Effector CD8-positive, alpha-beta T cell (primary cell): ENCODE results near the gene LRRN4.

Source experiments
- DNase-seq: peaks from one replicate; lab custom pipeline; 2025; lab: John Stamatoyannopoulos, UW

LRRN4 gene

GRCh38 chr20:6030453-6031080, 23.3 kb downstream of the LRRN4 start:
- no peak for DNase-seq

DNA sequence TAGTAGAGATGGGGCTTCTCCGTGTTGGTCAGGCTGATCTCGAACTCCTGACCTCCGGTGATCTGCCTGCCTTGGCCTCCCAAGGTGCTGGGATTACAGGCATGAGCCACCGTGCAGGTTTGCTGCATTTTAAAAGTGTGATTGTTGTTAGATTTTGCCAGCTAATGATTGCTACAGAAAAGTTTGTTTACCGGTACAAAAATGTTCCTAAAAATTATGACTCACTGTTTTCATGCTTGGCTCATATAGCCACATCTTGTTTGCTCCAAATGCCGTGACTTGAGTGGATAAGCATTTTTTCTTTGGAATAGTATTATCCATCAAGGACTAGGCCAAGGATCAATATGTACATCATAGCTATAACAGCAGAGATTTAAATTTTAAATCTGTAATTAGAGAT, 24.3 kb downstream of the LRRN4 start:
- no peak for DNase-seq

GRCh38 chr20:6028818-6029217, 25.0 kb downstream of the LRRN4 start:
- no peak for DNase-seq

DNA sequence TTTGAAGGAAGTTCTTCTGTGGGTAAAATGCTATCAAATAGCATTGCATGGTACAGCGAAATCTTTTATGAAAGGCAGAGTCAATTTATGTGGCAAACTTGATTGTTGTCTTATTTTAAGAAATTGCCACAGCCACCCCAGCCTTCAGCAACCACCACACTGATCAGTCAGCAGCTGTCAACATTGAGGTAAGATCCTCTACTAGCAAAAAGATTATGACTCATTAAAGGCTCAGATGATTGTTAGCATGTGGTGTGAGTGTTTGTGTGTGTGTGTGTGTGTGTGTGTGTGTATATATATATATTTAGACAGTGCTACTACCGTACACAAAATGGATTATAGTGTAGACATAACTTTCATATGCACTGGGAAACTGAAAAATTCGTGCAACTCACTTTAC, 27.8 kb downstream of the LRRN4 start:
- DNase-seq: no peak

GRCh38 chr20:6024768-6025167, 29.1 kb downstream of the LRRN4 start:
- DNase-seq: no peak

- DNase-seq: no peak
Measured at GRCh38 chr20:6017880-6018279, 36.0 kb downstream of the LRRN4 start.

GRCh38 chr20:6017467-6017866, 36.4 kb downstream of the LRRN4 start:
- no peak for DNase-seq

- DNase-seq: no peak
Measured at GRCh38 chr20:6014957-6015356, 38.9 kb downstream of the LRRN4 start.

DNA sequence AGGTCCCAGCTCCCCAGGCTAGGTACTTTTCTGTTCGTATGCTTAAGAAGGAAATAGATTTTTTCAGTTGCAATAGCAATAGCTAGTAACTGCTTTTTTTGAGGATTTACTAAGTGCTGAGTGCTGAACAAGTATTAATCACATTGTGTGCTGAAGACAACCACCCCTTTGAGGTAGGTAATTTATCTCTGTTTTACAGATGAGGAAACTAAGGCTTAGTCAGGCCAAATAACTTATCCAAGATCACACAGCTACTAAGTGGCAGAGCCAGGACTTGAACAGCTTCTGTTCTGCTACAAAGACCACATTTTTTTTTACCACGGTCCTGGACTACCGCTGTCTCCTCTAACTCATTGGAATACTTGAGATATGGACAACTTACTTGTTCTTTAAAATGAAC, 39.8 kb downstream of the LRRN4 start:
- no peak for DNase-seq

GRCh38 chr20:6012179-6012578, 41.7 kb downstream of the LRRN4 start:
- no peak for DNase-seq

- DNase-seq: no peak
Measured at GRCh38 chr20:6008254-6008653, 45.6 kb downstream of the LRRN4 start.

DNA sequence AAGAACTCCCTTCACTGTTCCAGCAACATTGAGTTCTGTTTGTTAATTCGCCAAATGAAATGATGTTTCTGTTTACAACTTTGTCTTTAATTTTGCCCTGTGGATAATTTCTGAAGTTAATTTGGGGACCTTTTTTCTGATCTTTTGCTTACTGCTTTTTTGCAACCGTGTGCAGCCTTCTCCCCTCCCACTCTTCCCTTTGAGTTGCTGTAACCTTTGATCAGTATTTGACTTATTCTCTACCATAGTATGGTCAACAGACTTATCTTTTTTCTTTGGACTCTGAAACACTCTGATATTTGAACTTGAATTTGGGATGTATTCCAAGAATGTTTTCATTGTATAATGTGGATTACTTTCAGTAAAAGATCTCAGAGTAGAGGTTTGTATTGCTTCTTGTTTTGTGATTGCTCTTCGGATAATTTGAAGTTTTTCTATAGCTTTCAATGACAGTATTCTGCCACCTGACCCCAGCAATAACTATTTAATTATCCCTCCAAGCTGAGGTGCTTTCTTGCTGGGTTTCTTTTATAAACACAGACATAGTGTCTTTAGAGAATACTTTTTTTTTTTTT, 46.2 kb downstream of the LRRN4 start:
- no peak for DNase-seq

GRCh38 chr20:6007094-6007528, 46.7 kb downstream of the LRRN4 start:
- DNase-seq: no peak

- no peak for DNase-seq
Measured at GRCh38 chr20:6006603-6006949, 47.3 kb downstream of the LRRN4 start.

GRCh38 chr20:6000871-6001270, 53.0 kb downstream of the LRRN4 start:
- DNase-seq: no peak

DNA sequence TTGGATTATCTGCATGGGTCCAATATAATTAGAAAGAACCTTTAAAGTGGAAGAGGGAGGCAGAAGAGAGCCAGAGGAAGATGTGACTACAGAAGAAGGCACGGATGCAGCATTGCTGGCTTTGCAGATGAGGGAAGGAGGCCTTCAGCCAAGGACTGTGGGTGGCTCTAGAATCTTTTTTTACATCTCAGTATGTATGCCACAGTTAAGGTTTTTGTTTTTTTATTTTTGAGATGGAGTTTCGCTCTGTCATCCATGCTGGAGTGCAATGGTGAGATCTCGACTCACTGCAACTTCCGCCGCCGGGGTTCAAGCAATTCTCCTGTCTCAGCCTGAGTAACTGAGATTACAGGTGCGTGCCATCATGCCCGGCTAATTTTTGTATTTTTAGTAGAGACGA, 54.1 kb downstream of the LRRN4 start:
- no peak for DNase-seq

GRCh38 chr20:5996765-5997164, 57.1 kb downstream of the LRRN4 start:
- no peak for DNase-seq

DNA sequence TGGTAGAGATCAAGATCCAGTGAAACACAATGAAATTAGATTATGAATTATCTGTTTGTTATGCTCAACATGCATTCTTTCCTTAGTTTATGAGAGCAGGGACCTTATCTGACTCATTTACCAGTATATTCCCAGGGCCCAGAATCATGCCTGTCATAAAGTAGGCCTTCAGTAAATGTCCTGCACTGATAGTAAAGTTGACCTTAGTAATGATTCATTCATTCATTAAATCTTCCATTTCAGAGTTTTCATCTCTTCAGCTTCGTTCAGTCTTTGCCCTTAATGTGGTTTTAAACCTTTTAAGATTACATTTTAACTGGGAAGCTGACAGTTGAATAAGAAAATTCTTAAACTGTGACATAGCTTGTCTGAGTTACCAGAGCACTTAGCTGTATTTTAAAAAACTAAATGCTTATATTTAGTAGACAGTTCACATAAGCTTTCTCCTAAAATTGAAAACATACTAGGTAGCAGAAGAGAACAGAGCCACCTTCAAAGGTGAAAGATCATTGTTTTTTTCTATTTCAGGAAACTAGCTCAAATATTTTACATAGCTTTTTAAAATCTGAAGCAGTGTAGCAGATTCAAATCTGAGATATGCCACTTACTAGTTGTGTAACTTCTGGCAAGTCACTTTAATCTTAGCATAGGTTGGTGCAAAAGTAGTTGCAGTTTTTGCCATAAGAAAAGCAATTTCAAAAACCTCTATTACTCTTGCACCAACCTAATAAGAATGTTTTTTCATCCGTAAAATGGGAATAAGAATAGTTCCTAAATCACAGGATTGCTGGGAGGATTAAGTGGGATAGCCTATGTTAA, 62.0 kb downstream of the LRRN4 start:
- DNase-seq: no peak

DNA sequence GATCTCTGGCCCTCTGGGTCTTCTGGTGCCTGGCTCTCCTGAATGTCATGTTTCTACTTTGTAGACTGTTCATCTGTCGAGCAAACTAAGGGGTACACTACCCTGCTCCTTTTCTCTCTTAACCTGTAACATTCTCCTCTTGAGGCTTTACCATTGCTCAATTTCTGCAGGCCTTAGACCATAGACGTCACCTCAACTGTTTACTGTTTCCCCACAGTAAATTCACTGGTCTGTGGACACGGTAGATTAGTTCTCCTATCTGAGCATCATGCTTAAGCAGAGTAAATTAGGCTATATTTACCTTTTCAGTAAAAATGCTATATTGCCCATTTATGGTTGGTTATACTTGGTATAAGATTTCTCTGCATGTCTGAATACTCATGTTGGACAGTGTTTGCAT, 62.9 kb downstream of the LRRN4 start:
- no peak for DNase-seq
